ENCODE measurements around the gene LHPP. TPM values are rescaled to one million over a fixed set of nuclear protein-coding genes. Genes with fewer than 3 reads are reported as not detected.

Gene LHPP
- total and polyA plus RNA-seq, 10 of the 15 experiments (the other 5 are each of a cell fraction or from before 2014, with no cell fraction given), result 0.79 to 9.8 (median 6.7) TPM

- TF ChIP-seq CUX1 (IDR thresholded peaks at IDR 0.05; ENCODE audit: insufficient replicate concordance, low read depth, low read length) (no peak), BCLAF1 (IDR thresholded peaks at IDR 0.05) (no peak), ZBTB40 (IDR thresholded peaks at IDR 0.05; ENCODE audit: borderline replicate concordance) (no peak), RCOR1 (conservative IDR thresholded peaks at IDR 0.05; ENCODE audit: low read depth, low read length) (no peak), MEF2B (IDR thresholded peaks at IDR 0.05; ENCODE audit: partially characterized antibody, poor library complexity, severe bottlenecking) (no peak)
Measured at GRCh38 chr10:124615259-124615658, 153.6 kb downstream of the LHPP start (continued).
